ENCODE results near the gene TMEM123.

TMEM123 gene

DNA sequence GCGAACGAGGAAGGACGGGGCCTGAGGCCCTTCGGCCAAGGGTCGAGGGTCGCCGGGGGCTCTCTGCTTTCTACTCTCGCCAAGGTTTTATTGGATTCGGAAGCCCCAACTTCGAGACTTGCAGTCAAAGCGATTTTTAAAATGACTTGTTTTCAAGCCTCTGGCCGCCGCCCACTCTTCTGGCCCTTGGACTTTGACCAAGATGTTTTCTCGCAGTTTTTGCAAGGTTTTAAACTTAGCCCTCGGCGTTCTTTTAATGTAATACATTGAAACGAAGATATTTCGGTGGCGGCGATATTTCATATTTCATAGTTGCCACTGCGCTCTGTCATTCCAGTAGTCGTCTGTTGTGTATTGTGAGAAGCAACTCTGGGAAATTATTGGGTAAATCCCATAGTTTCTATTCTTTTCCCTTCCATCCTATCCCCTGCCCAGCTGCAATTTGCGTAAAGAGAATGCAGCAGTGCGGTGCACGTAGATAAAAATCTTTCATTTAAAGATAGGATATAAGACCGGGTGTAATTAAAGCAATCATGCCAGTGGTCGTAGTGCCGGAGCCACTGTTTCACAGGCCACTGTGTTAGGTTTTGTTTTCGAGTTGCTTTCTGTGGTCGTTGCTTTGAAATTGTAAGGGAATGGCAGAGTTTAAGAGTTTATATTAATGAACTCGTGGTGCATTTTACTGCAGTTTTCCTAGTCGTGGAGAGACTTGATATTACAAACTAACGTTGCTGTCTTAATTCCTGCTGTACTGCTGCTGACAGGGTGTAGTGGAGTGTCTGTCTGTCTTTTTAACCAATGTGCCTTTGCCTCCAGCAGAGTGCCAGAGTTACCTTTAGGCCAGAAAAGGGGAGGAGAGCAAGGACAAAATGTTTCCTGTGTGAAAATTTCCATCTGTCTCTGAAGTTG, 104.8 kb downstream of the TMEM123 start:
- TF ChIP-seq ZFP3 (CRISPR knock-in tag; IDR thresholded peaks at IDR 0.05) (no peak), ZNF565 (CRISPR knock-in tag; conservative IDR thresholded peaks at IDR 0.05; ENCODE audit: low read depth) (no peak), ZNF70 (CRISPR knock-in tag; IDR thresholded peaks at IDR 0.05) (no peak), RARB (CRISPR knock-in tag; IDR thresholded peaks at IDR 0.05) (no peak), OSR1 (CRISPR knock-in tag; IDR thresholded peaks at IDR 0.05) (no peak), ZNF8 (CRISPR knock-in tag; IDR thresholded peaks at IDR 0.05) (no peak), GLIS3 (CRISPR knock-in tag; IDR thresholded peaks at IDR 0.05) (no peak)
- ATAC-seq: peak; percentile 39

DNA sequence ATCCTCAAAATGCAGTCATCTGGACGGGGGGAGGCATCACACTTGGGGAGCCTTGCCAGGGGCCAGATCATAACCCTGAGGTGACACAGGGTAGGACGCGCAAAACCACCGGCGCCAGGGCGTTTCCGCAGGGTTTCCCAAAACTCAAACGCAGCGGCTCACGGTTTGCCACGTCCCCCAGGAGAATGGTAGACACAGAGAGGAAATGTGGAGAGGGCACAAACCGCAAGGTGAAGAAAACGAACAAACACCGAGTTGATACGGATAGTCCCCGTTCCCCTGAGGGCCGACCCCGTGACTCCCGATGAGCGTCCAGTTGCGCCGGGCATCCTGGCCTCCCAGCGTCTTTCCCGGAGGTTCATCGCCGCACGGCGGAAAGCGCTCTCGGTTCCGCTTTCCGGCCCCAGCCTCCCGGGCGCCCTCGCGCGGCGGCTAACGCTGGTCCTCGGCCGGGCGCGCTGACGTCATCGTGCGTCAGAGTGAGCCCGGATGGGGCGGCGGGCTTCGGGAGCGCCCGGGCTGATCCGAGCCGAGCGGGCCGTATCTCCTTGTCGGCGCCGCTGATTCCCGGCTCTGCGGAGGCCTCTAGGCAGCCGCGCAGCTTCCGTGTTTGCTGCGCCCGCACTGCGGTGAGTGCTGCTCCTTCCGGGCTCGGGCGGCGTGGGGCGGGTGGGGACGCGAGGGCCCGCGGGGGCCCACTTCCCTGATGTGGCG, 105.7 kb downstream of the TMEM123 start, which contains the start of gene BIRC2:
TSS of gene BIRC2 (plus strand) at position 467 of the 714 bp plus-strand sequence. CDS start 2,641 bp downstream, outside the sequence.
- ATAC-seq: peak; percentile 94
- TF ChIP-seq ZFP30 (CRISPR knock-in tag; IDR thresholded peaks at IDR 0.05): no peak
- TF ChIP-seq ZC3H10 (CRISPR knock-in tag; IDR thresholded peaks at IDR 0.05): no peak
- TF ChIP-seq, protein P1, sequence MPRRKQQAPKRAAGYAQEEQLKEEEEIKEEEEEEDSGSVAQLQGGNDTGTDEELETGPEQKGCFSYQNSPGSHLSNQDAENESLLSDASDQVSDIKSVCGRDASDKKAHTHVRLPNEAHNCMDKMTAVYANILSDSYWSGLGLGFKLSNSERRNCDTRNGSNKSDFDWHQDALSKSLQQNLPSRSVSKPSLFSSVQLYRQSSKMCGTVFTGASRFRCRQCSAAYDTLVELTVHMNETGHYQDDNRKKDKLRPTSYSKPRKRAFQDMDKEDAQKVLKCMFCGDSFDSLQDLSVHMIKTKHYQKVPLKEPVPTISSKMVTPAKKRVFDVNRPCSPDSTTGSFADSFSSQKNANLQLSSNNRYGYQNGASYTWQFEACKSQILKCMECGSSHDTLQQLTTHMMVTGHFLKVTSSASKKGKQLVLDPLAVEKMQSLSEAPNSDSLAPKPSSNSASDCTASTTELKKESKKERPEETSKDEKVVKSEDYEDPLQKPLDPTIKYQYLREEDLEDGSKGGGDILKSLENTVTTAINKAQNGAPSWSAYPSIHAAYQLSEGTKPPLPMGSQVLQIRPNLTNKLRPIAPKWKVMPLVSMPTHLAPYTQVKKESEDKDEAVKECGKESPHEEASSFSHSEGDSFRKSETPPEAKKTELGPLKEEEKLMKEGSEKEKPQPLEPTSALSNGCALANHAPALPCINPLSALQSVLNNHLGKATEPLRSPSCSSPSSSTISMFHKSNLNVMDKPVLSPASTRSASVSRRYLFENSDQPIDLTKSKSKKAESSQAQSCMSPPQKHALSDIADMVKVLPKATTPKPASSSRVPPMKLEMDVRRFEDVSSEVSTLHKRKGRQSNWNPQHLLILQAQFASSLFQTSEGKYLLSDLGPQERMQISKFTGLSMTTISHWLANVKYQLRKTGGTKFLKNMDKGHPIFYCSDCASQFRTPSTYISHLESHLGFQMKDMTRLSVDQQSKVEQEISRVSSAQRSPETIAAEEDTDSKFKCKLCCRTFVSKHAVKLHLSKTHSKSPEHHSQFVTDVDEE (CRISPR knock-in tag; IDR thresholded peaks at IDR 0.05): peak; percentile 63; the same call in 1 of the 2 replicates
- TF ChIP-seq BACH2 (CRISPR knock-in tag; IDR thresholded peaks at IDR 0.05; ENCODE audit: borderline replicate concordance): peak; percentile 59; the same call in 1 of the 2 replicates
- peak; percentile 85; the same call in 1 of the 2 replicates for TF ChIP-seq CSDC2 (CRISPR knock-in tag; IDR thresholded peaks at IDR 0.05)
- TF ChIP-seq, protein P2, sequence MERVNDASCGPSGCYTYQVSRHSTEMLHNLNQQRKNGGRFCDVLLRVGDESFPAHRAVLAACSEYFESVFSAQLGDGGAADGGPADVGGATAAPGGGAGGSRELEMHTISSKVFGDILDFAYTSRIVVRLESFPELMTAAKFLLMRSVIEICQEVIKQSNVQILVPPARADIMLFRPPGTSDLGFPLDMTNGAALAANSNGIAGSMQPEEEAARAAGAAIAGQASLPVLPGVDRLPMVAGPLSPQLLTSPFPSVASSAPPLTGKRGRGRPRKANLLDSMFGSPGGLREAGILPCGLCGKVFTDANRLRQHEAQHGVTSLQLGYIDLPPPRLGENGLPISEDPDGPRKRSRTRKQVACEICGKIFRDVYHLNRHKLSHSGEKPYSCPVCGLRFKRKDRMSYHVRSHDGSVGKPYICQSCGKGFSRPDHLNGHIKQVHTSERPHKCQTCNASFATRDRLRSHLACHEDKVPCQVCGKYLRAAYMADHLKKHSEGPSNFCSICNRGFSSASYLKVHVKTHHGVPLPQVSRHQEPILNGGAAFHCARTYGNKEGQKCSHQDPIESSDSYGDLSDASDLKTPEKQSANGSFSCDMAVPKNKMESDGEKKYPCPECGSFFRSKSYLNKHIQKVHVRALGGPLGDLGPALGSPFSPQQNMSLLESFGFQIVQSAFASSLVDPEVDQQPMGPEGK (CRISPR knock-in tag; IDR thresholded peaks at IDR 0.05; ENCODE audit: borderline replicate concordance): no peak
- peak; percentile 44; the same call in 1 of the 2 replicates for TF ChIP-seq ZFP3 (CRISPR knock-in tag; IDR thresholded peaks at IDR 0.05)

DNA sequence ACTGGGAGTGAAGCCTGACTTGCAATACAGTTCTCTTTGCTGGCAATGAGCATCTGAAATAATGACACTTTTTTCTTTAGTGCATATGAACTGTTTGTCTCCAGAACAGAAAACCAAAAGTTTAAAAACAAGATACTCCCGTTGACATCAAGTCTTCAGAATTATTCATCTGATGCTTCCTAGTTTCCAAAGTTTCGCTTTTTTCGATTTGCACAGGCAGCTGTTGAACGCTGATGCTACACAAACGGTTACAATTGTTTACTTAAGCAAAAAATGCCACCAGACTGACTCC, 106.2 kb downstream of the TMEM123 start:
- TF ChIP-seq ARNTL (CRISPR knock-in tag; IDR thresholded peaks at IDR 0.05; ENCODE audit: borderline replicate concordance, low read depth) (no peak), ZNF8 (CRISPR knock-in tag; IDR thresholded peaks at IDR 0.05) (no peak)
- ATAC-seq: no peak
